ENCODE data around the gene WFS1. TPM values are rescaled to one million over a fixed set of nuclear protein-coding genes. Genes with fewer than 3 reads are reported as not detected.

Gene WFS1
- total and polyA plus RNA-seq, 10 donors, result 4.9 to 62.2 (median 34.8) TPM

- H3K27ac ChIP-seq, result no peak overlapping the region
- no peak overlapping the region for H3K4me3 ChIP-seq
- H3K27me3 ChIP-seq (replicated peaks in 1 of 7), result peaks cover 0 to 82% (median 0%) of the 10 kb centered on the region in 7 donors
- no peak for TF ChIP-seq POLR2A (IDR thresholded peaks at IDR 0.05)
- TF ChIP-seq CTCF (IDR thresholded peaks at IDR 0.05 in 8 of 11, conservative IDR thresholded peaks at IDR 0.05 in 3 of 11), result no peak
- TF ChIP-seq POLR2AphosphoS5 (IDR thresholded peaks at IDR 0.05), result no peak
- peaks cover 0 to 30% (median 21%) of the 10 kb centered on the region in 6 donors for H3K4me1 ChIP-seq
- no peaks in the 10 kb centered on the region for H3K36me3 ChIP-seq
- no peak for DNase-seq
- intact Hi-C loops (cut with DNase I; ENCODE audit: low total_unique reads), result loop anchor here (10.0 kb wide), 1 partner anchor 327 kb away; no protein-coding TSS in a partner anchor
- WGBS, 5 donors, result 89 to 93% (median 92%) methylated on average over 20 to 23 of the region's 23 CpGs
- H3K9me3 ChIP-seq, result peaks cover 0 to 18% (median 8%) of the 10 kb centered on the region in 8 donors
These were observed 52.6 kb downstream of the WFS1 start for GRCh38 chr4:6322067-6322760.

GRCh38 chr4:6322761-6323566 lies 53.3 kb downstream of the WFS1 start:
- peaks cover 0 to 34% (median 24%) of the 10 kb centered on the region in 6 donors for H3K4me1 ChIP-seq
- 63 to 70% (median 66%) methylated on average over 31 to 33 of the region's 33 CpGs for WGBS, 5 donors

GRCh38 chr4:6324461-6324998 lies 54.9 kb downstream of the WFS1 start:
- Histone ChIP-seq H3K9me3 (peaks cover 0 to 18% (median 8%) of the 10 kb centered on the region in 8 donors), H3K27ac (peak overlapping the region in 6 of 8 donors; percentile 51 to 85 (median 74)), H3K27me3 (replicated peaks in 1 of 7) (peaks cover 0 to 81% (median 10%) of the 10 kb centered on the region in 7 donors), H3K4me3 (no peak overlapping the region), H3K4me1 (peaks cover 0 to 34% (median 24%) of the 10 kb centered on the region in 6 donors), H3K36me3 (no peaks in the 10 kb centered on the region)
- WGBS, 5 donors, result 19 to 38% (median 28%) methylated on average over 15 of the region's 15 CpGs
- TF ChIP-seq POLR2AphosphoS5 (IDR thresholded peaks at IDR 0.05), result peak in 1 of 3 donors; percentile 79
- TF ChIP-seq POLR2A (IDR thresholded peaks at IDR 0.05), result no peak
- no peak for TF ChIP-seq CTCF (IDR thresholded peaks at IDR 0.05 in 8 of 11, conservative IDR thresholded peaks at IDR 0.05 in 3 of 11)
- intact Hi-C loops (cut with DNase I; ENCODE audit: low total_unique reads), result loop anchor here (10.0 kb wide), 1 partner anchor 330 kb away; no protein-coding TSS in a partner anchor
- no peak for DNase-seq

More at GRCh38 chr4:6322761-6323566, 53.3 kb downstream of the WFS1 start:
- no peak overlapping the region for H3K27ac ChIP-seq
- no peak for TF ChIP-seq POLR2AphosphoS5 (IDR thresholded peaks at IDR 0.05)
- TF ChIP-seq CTCF (IDR thresholded peaks at IDR 0.05 in 8 of 11, conservative IDR thresholded peaks at IDR 0.05 in 3 of 11), result no peak
- TF ChIP-seq POLR2A (IDR thresholded peaks at IDR 0.05), result no peak
- H3K4me3 ChIP-seq, result no peak overlapping the region
- intact Hi-C loops (cut with DNase I; ENCODE audit: low total_unique reads), result loop anchor here (10.0 kb wide), 1 partner anchor 328 kb away; no protein-coding TSS in a partner anchor
- DNase-seq, result no peak
- H3K27me3 ChIP-seq (replicated peaks in 1 of 7), result peaks cover 0 to 81% (median 7%) of the 10 kb centered on the region in 7 donors
- H3K36me3 ChIP-seq, result no peaks in the 10 kb centered on the region
- H3K9me3 ChIP-seq, result peaks cover 0 to 18% (median 8%) of the 10 kb centered on the region in 8 donors
